GM12878 (cell line): ENCODE measurements around the gene BBC3. TPM values are rescaled to one million over a fixed set of nuclear protein-coding genes. Genes with fewer than 3 reads are reported as not detected.

Experiments
- ASH2L ChIP-seq: fragments of 300-600, 200-600 bp; sonication (generic); IDR thresholded peaks from 2 replicates; pipeline ENCODE4 v1.6.1; 2017; ENCODE audit warnings: low read depth, mild to moderate bottlenecking, borderline replicate concordance
- BCLAF1 ChIP-seq: fragments of 450-650 bp; IDR thresholded peaks from 2 replicates; pipeline ENCODE4 v1.6.1; 2017; ENCODE audit warnings: antibody characterized with exemption, mild to moderate bottlenecking, moderate library complexity
- CTCF ChIP-seq, 3 experiments: IDR thresholded peaks in 2 of 3; conservative IDR thresholded peaks in 1 of 3; 2 replicates each; pipeline ENCODE4 v1.5.1; 2011; ENCODE audit warnings: low read depth in 3 of 3, low read length in 3 of 3, mild to moderate bottlenecking in 3 of 3, control low read depth in 2 of 3, moderate library complexity in 2 of 3, inconsistent platforms in 1 of 3, mixed read lengths in 1 of 3; ENCODE audit not compliant: control insufficient read depth in 2 of 3, insufficient read depth in 1 of 3; ENCODE audit errors: extremely low read depth in 1 of 3
- ESRRA ChIP-seq: IDR thresholded peaks from 2 replicates; pipeline ENCODE4 v1.6.1; 2012; ENCODE audit warnings: mild to moderate bottlenecking, low read length, improper control_type of control experiment
- FOXM1 ChIP-seq: IDR thresholded peaks from 2 replicates; pipeline ENCODE4 v1.6.1; 2012; ENCODE audit warnings: low read depth, mild to moderate bottlenecking, inconsistent platforms, low read length, moderate library complexity
- MTA2 ChIP-seq: fragments of 450-650 bp; IDR thresholded peaks from 2 replicates; pipeline ENCODE4 v1.6.1; 2016; ENCODE audit warnings: low read depth, mild to moderate bottlenecking, moderate library complexity
- NFIC ChIP-seq: IDR thresholded peaks from 2 replicates; pipeline ENCODE4 v1.6.1; 2012; ENCODE audit warnings: low read depth, mild to moderate bottlenecking, inconsistent platforms, low read length, moderate library complexity
- NFYB ChIP-seq: IDR thresholded peaks from 2 replicates; pipeline ENCODE4 v1.6.1; 2011; ENCODE audit warnings: low read depth, mild to moderate bottlenecking, low read length, improper control_type of control experiment, moderate library complexity; ENCODE audit not compliant: insufficient read depth
- RBBP5 ChIP-seq: fragments of 200-600 bp; sonication (generic); conservative IDR thresholded peaks from 2 replicates; pipeline ENCODE4 v1.6.1; 2016
- ZBTB11 ChIP-seq: fragments of 450-650 bp; formaldehyde crosslinking; IDR thresholded peaks from 2 replicates; pipeline ENCODE4 v1.5.0; 2022; ENCODE audit warnings: mild to moderate bottlenecking, missing genetic modification characterization
- ZNF384 ChIP-seq: IDR thresholded peaks from 2 replicates; pipeline ENCODE4 v1.6.1; 2012; ENCODE audit warnings: low read depth, mild to moderate bottlenecking, low read length, improper control_type of control experiment, borderline replicate concordance
- polyA plus RNA-seq, 11 experiments: library from polyadenylated mRNA; depleted of rRNA in 4 of 11; unstranded in 6 of 11; stranded (reverse) in 5 of 11; fragments of >200 nt; fragmentation: Nextera tagmentation in 4 of 11; fragmentation: Illumina TruSeq in 1 of 11; extraction: Ambion mirVana in 4 of 11; extraction: Trizol in 1 of 11; gene quantifications; 1 replicate in 1 of 11; 2 replicates in 10 of 11; pipeline versions ENCODE4 v1.2.1 to v1.2.3, GENCODE V29; 2011 to 2016; ENCODE audit warnings: inconsistent platforms in 2 of 11, missing spikeins in 2 of 11, low read depth in 1 of 11
- total RNA-seq, 4 experiments: library from RNA; depleted of rRNA in 3 of 4; stranded (reverse); fragments of >200 nt in 3 of 4; fragmentation: Illumina TruSeq in 1 of 4; extraction: Trizol in 1 of 4; gene quantifications; 2 replicates each; pipeline versions ENCODE4 v1.2.1 to v1.2.3, GENCODE V29; 2013 to 2021
- TF ChIP-seq, protein P1 (sequence below): IDR thresholded peaks from 2 replicates; pipeline ENCODE4 v1.6.1; 2011; ENCODE audit warnings: mild to moderate bottlenecking, low read depth, low read length, moderate library complexity; ENCODE audit not compliant: insufficient replicate concordance
- TF ChIP-seq, protein P2 (sequence below): IDR thresholded peaks from 2 replicates; pipeline ENCODE4 v1.6.1; 2011; ENCODE audit warnings: low read depth, low read length, improper control_type of control experiment, borderline replicate concordance
- TF ChIP-seq, protein P3 (sequence below): IDR thresholded peaks from 2 replicates; pipeline ENCODE4 v1.6.1; 2012; ENCODE audit warnings: low read length, inconsistent platforms

Gene BBC3
- total and polyA plus RNA-seq, 10 of the 15 experiments (the other 5 are each of a cell fraction or from before 2014, with no cell fraction given), result 0.10 to 17.9 (median 7.5) TPM

DNA sequence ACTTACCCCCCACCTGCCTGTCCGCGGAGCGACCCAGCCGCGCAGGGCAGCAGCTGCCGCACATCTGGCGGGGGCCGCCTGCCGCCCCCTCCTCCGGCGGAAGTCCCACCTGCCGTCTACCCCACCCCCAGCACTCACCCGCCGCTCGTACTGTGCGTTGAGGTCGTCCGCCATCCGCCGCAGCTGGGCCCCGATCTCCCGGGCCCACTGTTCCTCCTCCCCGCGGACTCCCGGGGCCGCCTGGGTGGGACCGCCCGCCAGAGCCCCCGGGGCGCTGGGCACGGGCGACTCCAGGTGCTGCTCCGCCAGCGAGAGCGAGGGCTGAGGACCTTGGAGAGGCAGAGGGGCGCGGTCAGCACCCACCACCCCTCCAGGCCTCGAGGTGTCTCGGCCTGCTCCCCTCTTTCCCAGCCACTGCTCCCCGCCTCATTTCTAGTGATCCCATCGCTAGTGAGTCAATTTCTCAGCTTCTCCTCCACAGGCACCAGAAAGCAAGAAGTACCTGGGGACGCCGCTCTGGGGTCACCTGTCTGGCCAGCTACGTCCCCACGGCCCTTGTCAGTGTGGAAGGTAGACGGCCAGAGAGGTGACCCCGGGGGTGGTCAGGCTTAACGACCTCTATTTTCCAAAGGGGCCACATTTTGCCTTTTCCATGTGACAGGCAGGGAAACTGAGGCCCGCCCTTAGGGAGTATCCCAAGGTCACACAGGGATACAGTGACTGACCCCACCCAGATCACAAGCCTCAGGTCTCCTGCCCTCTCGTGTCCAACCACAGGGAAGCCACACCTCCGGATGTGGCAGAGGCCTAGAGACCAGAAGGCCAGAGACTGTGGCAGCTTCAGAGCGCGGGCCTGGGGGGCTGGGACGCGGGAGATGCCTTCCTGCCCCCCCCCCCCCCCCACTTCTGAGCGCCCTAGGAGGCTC, 4.3 kb downstream of the BBC3 start (continued):
- TF ChIP-seq, protein P1, sequence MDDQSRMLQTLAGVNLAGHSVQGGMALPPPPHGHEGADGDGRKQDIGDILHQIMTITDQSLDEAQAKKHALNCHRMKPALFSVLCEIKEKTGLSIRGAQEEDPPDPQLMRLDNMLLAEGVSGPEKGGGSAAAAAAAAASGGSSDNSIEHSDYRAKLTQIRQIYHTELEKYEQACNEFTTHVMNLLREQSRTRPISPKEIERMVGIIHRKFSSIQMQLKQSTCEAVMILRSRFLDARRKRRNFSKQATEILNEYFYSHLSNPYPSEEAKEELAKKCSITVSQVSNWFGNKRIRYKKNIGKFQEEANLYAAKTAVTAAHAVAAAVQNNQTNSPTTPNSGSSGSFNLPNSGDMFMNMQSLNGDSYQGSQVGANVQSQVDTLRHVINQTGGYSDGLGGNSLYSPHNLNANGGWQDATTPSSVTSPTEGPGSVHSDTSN, result no peak
- no peak for TF ChIP-seq RBBP5
- TF ChIP-seq NFIC, result no peak
- TF ChIP-seq, protein P2, sequence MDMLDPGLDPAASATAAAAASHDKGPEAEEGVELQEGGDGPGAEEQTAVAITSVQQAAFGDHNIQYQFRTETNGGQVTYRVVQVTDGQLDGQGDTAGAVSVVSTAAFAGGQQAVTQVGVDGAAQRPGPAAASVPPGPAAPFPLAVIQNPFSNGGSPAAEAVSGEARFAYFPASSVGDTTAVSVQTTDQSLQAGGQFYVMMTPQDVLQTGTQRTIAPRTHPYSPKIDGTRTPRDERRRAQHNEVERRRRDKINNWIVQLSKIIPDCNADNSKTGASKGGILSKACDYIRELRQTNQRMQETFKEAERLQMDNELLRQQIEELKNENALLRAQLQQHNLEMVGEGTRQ, result no peak; the same call in 1 of the 2 replicates
- TF ChIP-seq NFYB, result peak; percentile 32; the same call in 1 of the 2 replicates
- no peak for TF ChIP-seq ZNF384
- TF ChIP-seq CTCF (IDR thresholded peaks at IDR 0.05 in 2 of 3, conservative IDR thresholded peaks at IDR 0.05 in 1 of 3; ENCODE audit: control insufficient read depth in 2 of 3, extremely low read depth in 1 of 3, insufficient read depth in 1 of 3, low read depth in 3 of 3, low read length in 3 of 3), result no peak
- peak; percentile 87; the same call in 1 of the 2 replicates for TF ChIP-seq ESRRA
- no peak for TF ChIP-seq BCLAF1
- TF ChIP-seq, protein P3, sequence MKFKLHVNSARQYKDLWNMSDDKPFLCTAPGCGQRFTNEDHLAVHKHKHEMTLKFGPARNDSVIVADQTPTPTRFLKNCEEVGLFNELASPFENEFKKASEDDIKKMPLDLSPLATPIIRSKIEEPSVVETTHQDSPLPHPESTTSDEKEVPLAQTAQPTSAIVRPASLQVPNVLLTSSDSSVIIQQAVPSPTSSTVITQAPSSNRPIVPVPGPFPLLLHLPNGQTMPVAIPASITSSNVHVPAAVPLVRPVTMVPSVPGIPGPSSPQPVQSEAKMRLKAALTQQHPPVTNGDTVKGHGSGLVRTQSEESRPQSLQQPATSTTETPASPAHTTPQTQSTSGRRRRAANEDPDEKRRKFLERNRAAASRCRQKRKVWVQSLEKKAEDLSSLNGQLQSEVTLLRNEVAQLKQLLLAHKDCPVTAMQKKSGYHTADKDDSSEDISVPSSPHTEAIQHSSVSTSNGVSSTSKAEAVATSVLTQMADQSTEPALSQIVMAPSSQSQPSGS, result no peak
- no peak for TF ChIP-seq ASH2L
- no peak for TF ChIP-seq FOXM1
- TF ChIP-seq ZBTB11 (CRISPR knock-in tag), result 0 out of 2 replicates have a peak, but pooled peaks have one; percentile 2
- TF ChIP-seq MTA2, result peak; percentile 31; the same call in 1 of the 2 replicates
